ENCODE measurements around the gene SLC4A4.

Gene SLC4A4

DNA sequence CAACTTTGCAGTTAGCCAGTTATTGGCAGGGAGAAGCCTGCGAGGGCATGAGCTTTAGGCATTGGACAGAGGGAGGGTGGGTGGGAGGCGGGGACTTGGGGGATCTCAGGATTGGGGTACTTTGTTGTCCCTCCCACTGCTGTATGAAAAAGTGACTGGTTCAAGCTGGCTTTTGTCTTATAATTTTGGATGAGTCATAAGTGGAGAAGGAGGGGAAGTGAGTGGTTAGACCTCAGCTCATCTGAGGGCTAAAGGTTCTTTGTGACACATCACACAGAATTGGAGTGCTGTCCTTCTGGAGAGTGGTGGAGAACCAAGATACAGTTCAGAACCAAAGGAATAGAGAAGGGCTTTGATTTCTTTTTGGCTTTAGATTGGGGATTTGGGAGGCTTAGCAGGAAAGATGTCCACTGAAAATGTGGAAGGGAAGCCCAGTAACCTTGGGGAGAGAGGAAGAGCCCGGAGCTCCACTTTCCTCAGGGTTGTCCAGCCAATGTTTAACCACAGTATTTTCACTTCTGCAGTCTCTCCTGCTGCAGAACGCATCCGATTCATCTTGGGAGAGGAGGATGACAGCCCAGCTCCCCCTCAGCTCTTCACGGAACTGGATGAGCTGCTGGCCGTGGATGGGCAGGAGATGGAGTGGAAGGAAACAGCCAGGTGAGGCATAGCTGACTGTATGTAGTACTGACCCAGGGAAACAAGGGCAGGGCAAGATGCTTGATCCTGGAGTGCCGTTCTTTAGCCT, at the start of gene SLC4A4:
SLC4A4 (plus strand) TSS at position 175 of the 748 bp plus-strand sequence.
- DNase-seq, result no peak

GRCh38 chr4:71290074-71290473, 48.7 kb upstream of the SLC4A4 start:
- no peak for DNase-seq

DNA sequence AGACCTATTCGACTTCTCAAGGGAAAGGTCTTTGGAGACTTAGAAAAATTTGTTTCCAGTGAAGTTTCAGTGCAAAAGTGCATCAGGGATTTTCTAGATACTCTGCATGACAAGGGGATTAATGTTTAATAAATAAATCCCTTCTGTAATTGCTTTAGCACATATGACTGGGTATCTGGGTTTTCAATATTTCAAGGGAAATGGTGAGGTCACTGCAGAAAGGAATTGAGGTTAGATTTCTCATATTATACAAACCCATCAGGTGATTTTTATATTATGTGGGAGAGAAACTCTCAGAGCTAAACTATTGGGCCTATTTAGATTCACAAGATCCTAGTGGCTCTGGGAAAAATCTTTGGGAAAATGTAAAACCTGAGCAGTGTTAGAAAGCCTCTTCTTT, 48.3 kb upstream of the SLC4A4 start:
- DNase-seq, result no peak

- no peak for DNase-seq
Measured at GRCh38 chr4:71292228-71292627, 46.6 kb upstream of the SLC4A4 start.

- DNase-seq, result no peak
Measured at GRCh38 chr4:71293705-71294104, 45.1 kb upstream of the SLC4A4 start.

DNA sequence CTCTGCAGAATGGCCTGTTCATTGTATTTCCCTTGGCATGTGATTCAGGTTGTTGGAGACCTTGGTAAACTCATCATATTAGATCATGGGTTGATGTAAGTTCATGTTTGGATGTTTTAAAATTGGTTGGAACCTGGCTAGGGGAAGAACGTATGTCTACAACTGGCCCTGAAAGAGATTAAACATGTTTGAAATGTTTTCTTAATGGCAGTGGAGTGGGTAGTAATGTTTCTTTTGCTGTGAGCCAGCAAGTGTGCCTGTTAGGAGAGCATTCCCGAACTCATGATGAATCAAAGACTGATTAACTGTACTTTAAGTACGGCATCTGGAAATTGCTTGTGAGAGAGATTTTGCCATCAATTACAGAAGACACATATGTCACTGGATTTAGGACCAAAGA, 44.5 kb upstream of the SLC4A4 start:
- DNase-seq, result no peak

DNA sequence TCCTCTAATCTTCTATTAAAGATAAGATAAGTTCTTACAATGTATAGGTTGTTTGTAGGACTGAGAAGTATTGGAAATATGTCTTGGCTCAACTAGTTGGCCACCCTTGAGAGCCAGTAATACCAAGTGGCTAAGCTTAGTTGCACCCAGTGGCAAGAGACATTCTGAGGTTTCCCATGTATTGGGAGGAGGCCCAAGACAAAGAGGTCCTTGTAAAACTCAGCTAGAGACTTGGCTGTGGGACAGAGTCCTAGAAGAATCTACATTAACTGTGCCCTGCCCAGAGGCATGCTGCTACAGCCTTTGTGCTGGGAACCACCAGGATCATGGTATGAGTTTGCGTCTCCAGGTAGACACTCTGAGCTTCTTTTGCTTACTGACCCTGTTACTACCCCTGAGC, 41.9 kb upstream of the SLC4A4 start:
- no peak for DNase-seq

DNA sequence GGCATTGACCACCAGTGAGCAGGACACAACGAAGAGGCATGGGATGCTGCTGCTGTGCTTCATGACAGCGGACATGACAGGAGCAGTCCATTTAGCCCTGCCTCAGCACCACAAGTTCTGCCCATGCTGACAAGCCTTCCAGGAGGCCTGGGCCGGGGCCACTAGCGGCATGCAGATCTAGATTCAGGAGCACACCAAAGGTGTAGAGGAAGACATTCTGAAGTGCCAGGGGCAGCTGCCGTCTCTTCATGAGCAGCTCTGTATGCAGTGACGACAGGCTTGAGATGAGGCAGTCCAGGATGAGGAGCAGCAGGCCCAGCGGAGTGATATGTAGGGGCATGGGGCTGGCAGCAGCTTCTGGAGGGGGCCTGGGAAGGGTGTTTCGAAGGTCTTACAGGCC, 38.5 kb upstream of the SLC4A4 start:
- DNase-seq, result no peak

DNA sequence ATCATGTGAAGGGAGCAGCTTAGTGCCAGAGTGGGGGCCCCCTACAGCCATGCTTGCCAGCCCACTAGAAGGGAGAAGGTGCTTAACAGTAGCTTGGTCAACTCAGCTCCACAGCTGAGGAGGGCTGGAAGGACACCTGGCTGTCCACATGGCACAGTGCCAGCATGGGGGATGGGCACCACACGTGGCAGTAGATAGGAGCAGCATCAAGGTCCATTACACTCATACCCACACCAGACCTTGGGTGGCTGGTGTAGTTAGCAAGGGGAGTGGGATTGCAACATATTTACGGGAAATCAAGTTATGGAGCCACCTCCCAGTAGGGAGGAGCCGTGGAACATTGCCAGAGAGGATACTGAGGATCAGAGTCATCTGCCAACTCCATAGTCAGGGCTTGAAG, 37.9 kb upstream of the SLC4A4 start:
- no peak for DNase-seq

DNA sequence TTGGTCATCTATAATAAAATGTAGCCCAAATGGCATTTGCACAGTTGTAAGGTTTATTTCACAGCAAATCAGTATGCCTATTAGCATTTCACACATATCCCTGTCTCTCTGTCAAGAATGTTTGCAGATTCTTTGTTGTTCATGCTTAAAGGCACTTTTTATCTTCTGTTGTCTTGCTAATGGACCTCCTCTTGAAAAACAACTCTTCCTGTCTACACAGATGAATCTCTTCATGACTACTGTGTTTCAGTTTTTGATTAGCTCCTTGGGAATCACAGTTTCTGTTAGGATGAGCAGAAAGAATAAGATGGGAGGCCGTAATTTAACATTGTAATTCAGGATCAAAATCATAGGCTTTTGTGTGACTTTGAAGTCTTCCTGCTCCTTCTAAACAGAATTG, 35.5 kb upstream of the SLC4A4 start:
- no peak for DNase-seq

- no peak for DNase-seq
Measured at GRCh38 chr4:71303850-71304249, 35.0 kb upstream of the SLC4A4 start.

DNA sequence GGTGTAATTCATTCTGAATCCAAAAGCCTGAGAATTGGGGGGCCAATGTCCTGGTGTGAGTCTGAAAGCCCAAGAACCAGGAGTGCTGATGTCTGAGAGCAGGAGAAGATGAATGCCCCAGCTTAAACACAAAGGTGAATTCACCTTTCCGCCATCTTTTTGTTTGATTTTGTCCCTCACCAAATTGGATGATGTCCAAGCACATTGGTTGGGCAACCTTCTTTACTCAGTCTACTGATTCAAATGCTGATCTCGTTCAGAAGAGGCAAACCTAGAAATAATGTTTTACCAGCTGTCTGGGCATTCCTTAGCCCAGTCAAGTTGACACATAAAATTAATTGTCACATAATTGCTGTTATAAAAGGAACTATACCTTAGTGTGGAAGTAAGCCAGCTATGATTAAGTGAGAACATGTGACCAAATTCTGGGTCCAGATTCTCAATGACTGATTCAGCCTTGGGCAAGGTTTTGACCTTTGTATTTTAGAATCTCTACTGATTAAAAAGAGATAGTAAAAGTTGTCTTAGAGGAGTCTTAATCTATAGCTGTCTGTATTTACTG, 34.5 kb upstream of the SLC4A4 start:
- DNase-seq, result no peak

DNA sequence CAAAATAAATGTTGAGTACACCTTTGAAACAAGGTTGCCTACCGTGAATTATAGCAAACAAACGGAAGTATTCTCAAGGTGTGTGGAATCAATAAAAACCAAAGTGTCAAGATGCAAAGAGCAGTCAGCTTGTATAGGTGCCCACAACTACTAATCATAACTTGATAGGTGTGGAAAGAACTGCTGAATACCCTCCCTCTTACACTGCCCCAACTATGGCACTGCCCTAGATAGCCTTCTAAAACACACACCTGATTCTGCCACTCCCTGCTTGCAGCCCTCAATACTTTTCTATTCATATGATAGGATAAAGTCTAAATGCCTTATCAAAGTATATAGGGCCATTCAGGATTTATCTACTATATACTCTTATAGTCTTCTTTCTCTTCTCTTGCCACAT, 31.1 kb upstream of the SLC4A4 start:
- no peak for DNase-seq

GRCh38 chr4:71322425-71322824, 16.4 kb upstream of the SLC4A4 start:
- DNase-seq, result no peak

GRCh38 chr4:71333368-71333767, 5.5 kb upstream of the SLC4A4 start:
- DNase-seq, result no peak

- DNase-seq, result no peak
Measured at GRCh38 chr4:71333960-71334359, 4.9 kb upstream of the SLC4A4 start.

GRCh38 chr4:71334465-71334882, 4.3 kb upstream of the SLC4A4 start:
- no peak for DNase-seq

DNA sequence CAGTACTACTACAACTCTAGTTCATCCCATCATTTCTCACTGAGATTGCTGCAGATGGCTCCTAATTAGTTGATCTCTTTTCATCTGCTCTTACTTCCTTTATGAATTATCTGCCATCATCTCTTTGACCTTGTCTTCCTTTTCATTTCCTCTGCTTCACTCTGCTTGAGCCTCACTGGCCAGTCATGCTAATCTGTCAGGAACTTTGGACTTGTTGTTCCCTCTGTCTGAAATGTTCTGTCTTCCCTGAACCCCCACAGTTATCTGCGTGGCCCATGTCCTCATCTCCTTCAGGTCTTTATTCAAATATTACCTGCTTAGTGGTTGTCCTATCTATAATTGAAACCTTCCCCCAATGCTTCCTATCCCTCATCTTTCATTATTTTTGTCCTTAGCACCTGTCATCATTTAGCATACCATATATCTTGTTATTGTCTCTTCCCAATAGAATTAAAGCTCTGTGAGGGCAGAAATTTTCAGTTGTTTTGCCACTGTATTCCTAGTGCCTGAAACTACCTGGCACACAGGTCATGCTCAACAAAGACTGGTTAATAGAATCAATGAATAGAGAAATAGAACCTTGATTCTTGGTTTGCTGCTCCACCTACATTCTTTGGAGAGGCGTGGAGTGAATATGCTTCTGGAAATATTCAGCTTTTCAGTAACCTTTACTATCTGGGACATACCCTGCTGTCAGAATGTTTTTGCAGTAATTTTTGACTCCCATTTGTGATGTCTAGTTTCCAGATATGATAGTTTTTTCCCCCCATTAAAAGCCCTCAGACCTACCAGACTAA, 5.0 kb downstream of the SLC4A4 start:
- no peak for DNase-seq

DNA sequence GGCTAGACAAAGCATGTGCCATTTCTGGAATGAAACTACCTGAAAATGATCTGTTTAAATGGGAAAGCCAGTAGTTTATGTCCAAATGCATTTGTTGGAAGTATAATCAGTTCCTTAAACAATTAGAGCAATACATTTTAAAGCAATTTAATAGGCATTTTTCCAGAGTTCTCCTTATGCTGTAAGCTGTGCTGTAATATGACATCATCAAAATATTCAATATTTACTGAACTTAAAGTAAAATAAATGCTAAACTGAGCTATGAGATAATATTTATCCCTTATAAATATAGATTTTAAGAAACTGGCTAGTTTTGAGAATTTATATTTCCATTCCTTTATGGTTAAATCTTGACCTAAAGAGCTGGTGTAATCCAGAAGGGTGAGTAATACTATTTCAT, 7.9 kb downstream of the SLC4A4 start:
- DNase-seq, result no peak

- DNase-seq, result no peak
Measured at GRCh38 chr4:71348586-71348985, 9.8 kb downstream of the SLC4A4 start.

GRCh38 chr4:71355045-71355444, 16.2 kb downstream of the SLC4A4 start:
- DNase-seq, result no peak

GRCh38 chr4:71355971-71356370, 17.2 kb downstream of the SLC4A4 start:
- DNase-seq, result no peak

DNA sequence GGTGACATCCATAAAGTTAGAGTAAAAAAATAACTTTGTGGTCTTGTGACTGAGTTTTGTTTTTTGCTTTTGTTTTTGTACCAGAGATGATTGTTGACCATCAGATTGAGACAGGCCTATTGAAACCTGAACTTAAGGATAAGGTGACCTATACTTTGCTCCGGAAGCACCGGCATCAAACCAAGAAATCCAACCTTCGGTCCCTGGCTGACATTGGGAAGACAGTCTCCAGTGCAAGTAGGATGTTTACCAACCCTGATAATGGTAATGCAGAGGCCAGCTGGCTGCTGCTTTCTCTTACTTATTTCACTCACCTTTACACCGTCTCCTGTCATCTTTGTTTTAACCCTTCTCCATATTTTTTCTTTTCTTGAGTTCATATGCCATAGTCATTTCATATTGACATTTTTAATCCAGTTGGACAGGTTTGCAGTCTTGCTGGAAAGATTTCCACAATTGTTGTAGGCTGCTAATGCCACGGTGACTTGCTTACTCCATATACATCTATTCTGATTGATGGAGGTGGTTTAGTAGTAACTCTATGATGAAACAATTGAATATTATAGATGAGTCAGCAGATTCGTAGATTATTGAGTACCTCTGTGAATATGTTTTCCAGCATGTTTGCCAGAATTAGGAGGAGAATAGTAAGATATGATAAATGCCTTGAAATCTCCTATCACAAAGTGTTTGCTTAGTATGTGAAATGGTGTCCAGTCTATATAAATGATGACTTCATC, 18.3 kb downstream of the SLC4A4 start:
- DNase-seq, result no peak

All from GOT3 (cell line).